ENCODE results near the gene NUDT12. TPM values are rescaled to one million over a fixed set of nuclear protein-coding genes. Genes with fewer than 3 reads are reported as not detected.

Gene NUDT12
- total RNA-seq, 2 experiments from 2014 or later: 2.7 to 3.0 TPM

DNA sequence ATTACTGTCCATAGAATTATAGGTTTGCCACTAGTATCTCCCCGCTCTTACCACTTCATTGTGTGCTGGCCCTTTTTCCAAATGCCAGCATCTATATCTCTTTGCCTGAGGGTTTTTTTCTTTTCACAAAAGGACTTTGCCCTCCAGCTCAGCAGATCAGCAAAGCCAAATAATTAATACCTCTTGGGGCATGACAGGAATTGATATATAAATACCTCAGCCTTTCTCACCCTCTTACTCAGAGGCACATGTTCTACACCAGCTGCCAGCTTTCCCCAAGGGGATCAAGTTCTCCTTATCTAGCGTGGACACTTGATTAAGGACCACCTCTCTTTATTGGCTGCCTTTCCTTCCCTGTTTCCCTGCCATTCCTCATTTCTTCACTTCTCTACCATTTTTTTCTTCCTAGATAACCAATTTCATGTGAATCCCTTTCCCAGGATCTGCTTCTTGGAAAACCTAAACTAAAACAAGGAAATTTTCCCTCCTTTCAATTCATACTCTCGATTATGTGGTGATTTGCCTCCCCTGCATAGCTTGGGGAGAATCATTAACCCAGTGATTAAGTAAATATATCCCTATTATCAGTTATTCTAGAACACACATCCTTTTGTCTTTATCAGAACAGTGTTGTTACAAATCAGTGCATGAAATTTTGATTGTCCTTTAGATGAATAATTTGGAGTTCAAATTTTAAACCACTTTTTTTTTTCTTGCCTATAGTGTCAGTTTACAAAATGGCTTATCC is 6.9 kb upstream of the NUDT12 start:
- intact Hi-C loops (cut with micrococcal nuclease): loop anchor here (10.0 kb wide), 1 partner anchor 615 kb away; no protein-coding TSS in a partner anchor
- ChIA-PET POLR2A (no interaction called here), CTCF (no interaction called here)
- no peaks in the 10 kb centered on the region for H3K9me3 Mint-ChIP-seq
- TF ChIP-seq, protein P1, sequence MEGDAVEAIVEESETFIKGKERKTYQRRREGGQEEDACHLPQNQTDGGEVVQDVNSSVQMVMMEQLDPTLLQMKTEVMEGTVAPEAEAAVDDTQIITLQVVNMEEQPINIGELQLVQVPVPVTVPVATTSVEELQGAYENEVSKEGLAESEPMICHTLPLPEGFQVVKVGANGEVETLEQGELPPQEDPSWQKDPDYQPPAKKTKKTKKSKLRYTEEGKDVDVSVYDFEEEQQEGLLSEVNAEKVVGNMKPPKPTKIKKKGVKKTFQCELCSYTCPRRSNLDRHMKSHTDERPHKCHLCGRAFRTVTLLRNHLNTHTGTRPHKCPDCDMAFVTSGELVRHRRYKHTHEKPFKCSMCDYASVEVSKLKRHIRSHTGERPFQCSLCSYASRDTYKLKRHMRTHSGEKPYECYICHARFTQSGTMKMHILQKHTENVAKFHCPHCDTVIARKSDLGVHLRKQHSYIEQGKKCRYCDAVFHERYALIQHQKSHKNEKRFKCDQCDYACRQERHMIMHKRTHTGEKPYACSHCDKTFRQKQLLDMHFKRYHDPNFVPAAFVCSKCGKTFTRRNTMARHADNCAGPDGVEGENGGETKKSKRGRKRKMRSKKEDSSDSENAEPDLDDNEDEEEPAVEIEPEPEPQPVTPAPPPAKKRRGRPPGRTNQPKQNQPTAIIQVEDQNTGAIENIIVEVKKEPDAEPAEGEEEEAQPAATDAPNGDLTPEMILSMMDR (IDR thresholded peaks at IDR 0.05): no peak
- H3K27me3 Mint-ChIP-seq: peaks cover 9% of the 10 kb centered on the region
- no peak overlapping the region for H3K27ac Mint-ChIP-seq
- no peak overlapping the region for H3K4me3 Mint-ChIP-seq
- DNase-seq (no peak), ATAC-seq (no peak)
- no peaks in the 10 kb centered on the region for H3K4me1 Mint-ChIP-seq (ENCODE audit: low read depth)
- H3K36me3 Mint-ChIP-seq (ENCODE audit: low read depth): no peaks in the 10 kb centered on the region

DNA sequence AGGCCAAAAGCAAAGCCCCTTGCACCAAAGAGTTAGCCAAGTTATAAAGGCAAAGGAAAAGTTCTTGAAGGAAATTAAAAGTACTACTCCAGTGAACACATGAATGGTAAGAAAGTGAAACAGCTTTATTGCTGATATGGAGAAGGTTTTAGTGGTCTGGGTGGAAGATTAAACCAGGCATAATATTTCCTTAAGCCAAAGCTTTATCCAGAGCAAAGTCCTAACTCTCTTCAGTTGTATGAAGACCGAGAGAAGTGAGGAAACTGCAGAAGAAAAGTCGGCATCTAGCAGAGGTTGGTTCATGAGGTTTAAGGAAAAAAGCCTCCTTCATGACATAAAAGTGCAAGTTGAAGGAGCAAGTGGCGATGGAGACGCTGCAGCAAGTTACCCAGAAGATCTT is 3.1 kb upstream of the NUDT12 start:
- no peak for DNase-seq
- H3K9me3 Mint-ChIP-seq: no peaks in the 10 kb centered on the region

DNA sequence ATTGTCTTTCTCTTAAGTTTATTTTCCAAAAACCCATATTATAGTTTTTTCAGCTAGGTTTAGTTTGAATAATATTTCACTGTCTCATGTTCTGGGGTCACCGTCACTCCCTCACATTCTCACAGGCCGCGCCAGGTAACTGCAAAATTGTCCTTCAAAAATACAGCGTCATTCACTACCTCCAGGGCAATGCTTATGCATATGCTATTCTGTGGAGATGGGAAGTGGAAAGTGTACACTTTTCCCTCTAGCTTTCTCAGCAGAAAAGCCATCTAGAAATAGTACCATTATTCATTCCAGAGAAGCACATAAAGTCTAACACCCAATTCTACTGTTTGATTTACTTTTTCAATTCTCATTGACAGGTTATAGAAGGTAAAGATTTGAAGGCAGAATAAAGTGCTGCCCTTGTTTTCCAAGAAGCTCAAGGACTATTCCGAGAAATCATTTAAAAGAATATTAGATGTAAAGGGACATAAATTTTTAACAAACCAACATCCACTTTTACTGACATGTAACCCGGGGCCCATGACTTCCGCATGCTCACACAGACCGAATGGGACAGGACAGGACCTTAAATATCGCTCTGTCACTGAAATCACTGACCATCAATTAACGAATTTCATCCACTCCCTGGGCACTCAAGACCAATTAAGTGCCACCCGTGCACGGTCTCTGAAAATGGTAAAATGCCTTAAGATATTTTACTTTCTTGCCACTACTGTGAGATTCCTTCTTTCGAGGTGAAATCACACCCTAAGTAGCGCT is 720 bp downstream of the NUDT12 start:
- Mint-ChIP-seq H3K4me3 (peak overlapping the region; percentile 83), H3K36me3 (ENCODE audit: low read depth) (no peaks in the 10 kb centered on the region), H3K9me3 (no peaks in the 10 kb centered on the region), H3K27me3 (no peaks in the 10 kb centered on the region), H3K27ac (peak overlapping the region; percentile 78), H3K4me1 (ENCODE audit: low read depth) (peaks cover 15% of the 10 kb centered on the region)
- DNase-seq (peak; percentile 10), ATAC-seq (peak; percentile 27)
- ChIA-PET POLR2A (interaction anchor here (1.6 kb wide), 1 partner anchor 21 kb away, joined by 3 read pairs; no protein-coding TSS in a partner anchor), CTCF (interaction anchor here (1.1 kb wide), 1 partner anchor 12 kb away, joined by 4 read pairs; no protein-coding TSS in a partner anchor)
- TF ChIP-seq, protein P1 (IDR thresholded peaks at IDR 0.05): no peak
- intact Hi-C loops (cut with micrococcal nuclease): no loop called here

More for the DNA sequence above, 3.1 kb upstream of the NUDT12 start:
- Mint-ChIP-seq H3K36me3 (ENCODE audit: low read depth) (no peaks in the 10 kb centered on the region), H3K4me1 (ENCODE audit: low read depth) (peaks cover 15% of the 10 kb centered on the region), H3K4me3 (no peak overlapping the region), H3K27me3 (peaks cover 5% of the 10 kb centered on the region), H3K27ac (no peak overlapping the region)
- TF ChIP-seq, protein P1 (IDR thresholded peaks at IDR 0.05): no peak
- intact Hi-C loops (cut with micrococcal nuclease): no loop called here
- CTCF ChIA-PET: no interaction called here
- no peak for ATAC-seq
- POLR2A ChIA-PET: no interaction called here

DNA sequence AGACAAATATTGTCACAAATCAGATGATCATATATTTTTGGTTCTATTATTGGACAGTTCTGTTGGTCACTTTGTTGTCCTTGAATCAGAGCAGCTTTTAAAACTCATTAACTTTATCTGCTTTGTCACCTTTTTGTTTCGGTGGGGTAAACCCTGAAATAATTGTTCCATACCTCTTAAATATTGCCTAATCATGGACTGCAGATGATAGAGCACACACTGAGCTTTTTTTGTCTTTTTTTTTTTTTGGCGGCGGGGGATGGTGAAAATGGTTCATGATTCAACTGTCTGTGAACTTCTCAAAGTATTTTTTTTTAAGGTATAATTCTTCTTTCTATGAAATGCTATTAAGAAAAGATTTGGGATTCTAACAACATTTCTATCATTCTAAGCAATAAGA is 1.8 kb downstream of the NUDT12 start:
- no peaks in the 10 kb centered on the region for H3K36me3 Mint-ChIP-seq (ENCODE audit: low read depth)
- H3K9me3 Mint-ChIP-seq: no peaks in the 10 kb centered on the region
- intact Hi-C loops (cut with micrococcal nuclease): no loop called here
- POLR2A ChIA-PET: no interaction called here
- H3K27me3 Mint-ChIP-seq: no peaks in the 10 kb centered on the region
- H3K27ac Mint-ChIP-seq: no peak overlapping the region
- TF ChIP-seq, protein P1 (IDR thresholded peaks at IDR 0.05): no peak
- DNase-seq (no peak), ATAC-seq (no peak)
- CTCF ChIA-PET: interaction anchor here (0.9 to 1.1 kb wide), 2 partner anchors 11 to 83 kb away, joined by 3 to 4 read pairs; no protein-coding TSS in a partner anchor
- H3K4me3 Mint-ChIP-seq: no peak overlapping the region
- H3K4me1 Mint-ChIP-seq (ENCODE audit: low read depth): peaks cover 15% of the 10 kb centered on the region

DNA sequence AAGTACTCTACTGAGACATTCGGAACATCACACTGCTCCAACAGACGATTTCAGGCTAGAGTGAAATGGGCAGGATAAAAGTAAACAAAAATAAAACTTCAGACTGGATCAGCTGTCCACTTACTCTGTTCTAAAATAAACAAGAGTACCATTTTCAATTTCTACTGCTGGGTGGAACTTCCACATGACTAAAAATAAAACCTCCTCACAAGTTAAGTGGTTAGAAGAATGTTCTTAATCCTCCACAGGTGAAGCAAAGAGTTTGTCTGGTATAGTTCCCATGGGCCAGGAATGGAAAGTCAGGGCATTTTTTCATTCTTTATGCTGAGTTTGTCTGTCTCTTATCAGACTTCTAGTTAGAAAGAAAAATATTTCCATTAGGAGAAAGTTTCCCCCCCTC is 15.7 kb downstream of the NUDT12 start:
- H3K4me3 Mint-ChIP-seq: no peak overlapping the region
- no peak overlapping the region for H3K27ac Mint-ChIP-seq
- POLR2A ChIA-PET: no interaction called here
- H3K36me3 Mint-ChIP-seq (ENCODE audit: low read depth): no peaks in the 10 kb centered on the region
- CTCF ChIA-PET: no interaction called here
- TF ChIP-seq, protein P1 (IDR thresholded peaks at IDR 0.05): no peak
- H3K4me1 Mint-ChIP-seq (ENCODE audit: low read depth): no peaks in the 10 kb centered on the region
- H3K27me3 Mint-ChIP-seq: no peaks in the 10 kb centered on the region
- intact Hi-C loops (cut with micrococcal nuclease): no loop called here
- no peak for DNase-seq
- no peak for ATAC-seq
- no peaks in the 10 kb centered on the region for H3K9me3 Mint-ChIP-seq
